WTC11 (cell line): Measurements from ENCODE around the gene BDH1. TPM values are rescaled to one million over a fixed set of nuclear protein-coding genes. Genes with fewer than 3 reads are reported as not detected.

ENCODE experiments used
- ATAC-seq: fragments of 200-7000 bp; cut with Tn5 transposase; 2 replicates; pipeline ENCODE4 v1.10.0; 2021; ENCODE audit warnings: mild to moderate bottlenecking, moderate library complexity
- CTCF ChIA-PET: fragments of 300-600 bp; sonication (Branson Sonifier 250); formaldehyde crosslinking; loops from one replicate; lab custom pipeline; 2021; ENCODE audit warnings: antibody characterized with exemption; lab: Charles Lee
- POLR2A ChIA-PET: fragments of 350-600 bp; sonication (Branson Sonifier 250); formaldehyde crosslinking; loops from one replicate; lab custom pipeline; 2021; ENCODE audit warnings: antibody characterized with exemption; lab: Charles Lee
- DNase-seq: peaks from one replicate; pipeline ENCODE4 v3.0.0; 2021; ENCODE audit warnings: low spot score
- H3K27ac Mint-ChIP-seq: 2 replicates; pipeline ENCODE4 v1.8.0; 2021; ENCODE audit warnings: mixed read lengths
- H3K27me3 Mint-ChIP-seq: 2 replicates; pipeline ENCODE4 v1.8.0; 2021; ENCODE audit warnings: low read depth, mild to moderate bottlenecking, moderate library complexity, mixed read lengths
- H3K36me3 Mint-ChIP-seq: 2 replicates; pipeline ENCODE4 v1.8.0; 2021; ENCODE audit warnings: mixed read lengths
- H3K4me1 Mint-ChIP-seq: 2 replicates; pipeline ENCODE4 v1.8.0; 2022; ENCODE audit warnings: mixed read lengths
- H3K4me3 Mint-ChIP-seq: 2 replicates; pipeline ENCODE4 v1.8.0; 2021; ENCODE audit warnings: mild to moderate bottlenecking, moderate library complexity, mixed read lengths
- H3K9me3 Mint-ChIP-seq: 2 replicates; pipeline ENCODE4 v1.8.0; 2021; ENCODE audit warnings: mixed read lengths
- AFF4 ChIP-seq: sonication (generic); formaldehyde crosslinking; IDR thresholded peaks from 2 replicates; pipeline ENCODE4 v1.8.1; 2023; ENCODE audit warnings: mild to moderate bottlenecking, missing genetic modification reagents, borderline replicate concordance
- ATF1 ChIP-seq: sonication (generic); formaldehyde crosslinking; IDR thresholded peaks from 2 replicates; pipeline ENCODE4 v1.8.1; 2023; ENCODE audit warnings: mild to moderate bottlenecking, moderate library complexity, missing genetic modification reagents
- ATF2 ChIP-seq: sonication (generic); formaldehyde crosslinking; IDR thresholded peaks from 2 replicates; pipeline ENCODE4 v1.8.1; 2022; ENCODE audit warnings: low read depth, missing genetic modification reagents, borderline replicate concordance
- ATF3 ChIP-seq: sonication (generic); formaldehyde crosslinking; conservative IDR thresholded peaks from 2 replicates; pipeline ENCODE4 v1.8.1; 2022; ENCODE audit warnings: mild to moderate bottlenecking, missing genetic modification reagents
- CDX4 ChIP-seq: fragments of 250-450 bp; sonication (Bioruptor Pico); IDR thresholded peaks from 2 replicates; pipeline ENCODE4 v1.9.0; 2021; ENCODE audit warnings: moderate library complexity, mild to moderate bottlenecking, inconsistent platforms, borderline replicate concordance
- FOXP4 ChIP-seq: sonication (generic); formaldehyde crosslinking; IDR thresholded peaks from 2 replicates; pipeline ENCODE4 v1.8.0; 2022; ENCODE audit warnings: mild to moderate bottlenecking, missing genetic modification reagents
- JUN ChIP-seq: sonication (generic); formaldehyde crosslinking; IDR thresholded peaks from 2 replicates; pipeline ENCODE4 v1.8.0; 2023; ENCODE audit warnings: mild to moderate bottlenecking, missing genetic modification reagents
- NFYB ChIP-seq: sonication (generic); formaldehyde crosslinking; conservative IDR thresholded peaks from 2 replicates; pipeline ENCODE4 v1.8.0; 2022; ENCODE audit warnings: low read depth, missing genetic modification reagents
- SOX15 ChIP-seq: fragments of 250-450 bp; sonication (Bioruptor Pico); IDR thresholded peaks from 2 replicates; pipeline ENCODE4 v1.9.0; 2021; ENCODE audit warnings: mild to moderate bottlenecking
- TP53 ChIP-seq: sonication (generic); formaldehyde crosslinking; IDR thresholded peaks from 2 replicates; pipeline ENCODE4 v1.8.1; 2023; ENCODE audit warnings: mild to moderate bottlenecking, missing genetic modification reagents
- ZBTB43 ChIP-seq: sonication (generic); formaldehyde crosslinking; IDR thresholded peaks from 2 replicates; pipeline ENCODE4 v1.8.1; 2023; ENCODE audit warnings: mild to moderate bottlenecking, missing genetic modification reagents
- ZNF138 ChIP-seq: sonication (generic); formaldehyde crosslinking; conservative IDR thresholded peaks from 2 replicates; pipeline ENCODE4 v1.8.1; 2022; ENCODE audit warnings: mild to moderate bottlenecking, moderate library complexity, missing genetic modification reagents
- ZNF219 ChIP-seq: sonication (generic); formaldehyde crosslinking; IDR thresholded peaks from 2 replicates; pipeline ENCODE4 v1.8.0; 2023; ENCODE audit warnings: missing genetic modification reagents, mild to moderate bottlenecking, borderline replicate concordance
- ZNF512 ChIP-seq: sonication (generic); formaldehyde crosslinking; IDR thresholded peaks from 2 replicates; pipeline ENCODE4 v1.8.1; 2022; ENCODE audit warnings: missing genetic modification reagents, borderline replicate concordance
- total RNA-seq: library from RNA; stranded (reverse); gene quantifications from 3 replicates; pipeline ENCODE4 v1.2.3, GENCODE V29; 2021

The BDH1 gene
- total RNA-seq, 1 experiment from 2014 or later: 26.8 TPM

- TF ChIP-seq FOXP4 (CRISPR knock-in tag): no peak
- TF ChIP-seq ATF2 (CRISPR knock-in tag): no peak
- no peak for TF ChIP-seq TP53
- TF ChIP-seq NFYB (CRISPR knock-in tag): no peak
- TF ChIP-seq ATF3 (CRISPR knock-in tag): no peak
- TF ChIP-seq ZNF219: no peak
- TF ChIP-seq ZNF512: no peak
Observed at GRCh38 chr3:197597335-197597734, 41.6 kb upstream of the BDH1 start (continued).

GRCh38 chr3:197595470-197596185 is 39.9 kb upstream of the BDH1 start:
- Mint-ChIP-seq H3K36me3 (no peaks in the 10 kb centered on the region), H3K27ac (peak overlapping the region; percentile 43), H3K27me3 (no peaks in the 10 kb centered on the region), H3K4me3 (no peak overlapping the region), H3K4me1 (peaks cover 25% of the 10 kb centered on the region), H3K9me3 (no peaks in the 10 kb centered on the region)
- DNase-seq (no peak), ATAC-seq (no peak)
- ChIA-PET CTCF (interaction anchor here (0.9 to 1.1 kb wide), 4 partner anchors 28 to 86 kb away, joined by 3 to 4 read pairs (median 3); partner anchors contain the start of gene BDH1), POLR2A (interaction anchor here (1.0 kb wide), 1 partner anchor 55 kb away, joined by 4 read pairs; no protein-coding TSS in a partner anchor)
- TF ChIP-seq JUN (CRISPR knock-in tag) (no peak), ATF1 (CRISPR knock-in tag) (no peak), CDX4 (CRISPR knock-in tag) (no peak), ZBTB43 (CRISPR knock-in tag) (no peak), ZNF138 (no peak), SOX15 (no peak), AFF4 (CRISPR knock-in tag) (no peak)
